Cerebellar nuclear complex (tissue), 1 donor: ENCODE measurements around the gene PADI4.

ENCODE experiments used
- DNase-seq, 2 experiments: peaks; one replicate each; lab custom pipeline; 2025; lab: John Stamatoyannopoulos, UW

PADI4 gene

GRCh38 chr1:17286646-17287045, 21.4 kb upstream of the PADI4 start:
- no peak for DNase-seq

- no peak for DNase-seq
Observed at GRCh38 chr1:17287130-17287776, 20.7 kb upstream of the PADI4 start.

DNA sequence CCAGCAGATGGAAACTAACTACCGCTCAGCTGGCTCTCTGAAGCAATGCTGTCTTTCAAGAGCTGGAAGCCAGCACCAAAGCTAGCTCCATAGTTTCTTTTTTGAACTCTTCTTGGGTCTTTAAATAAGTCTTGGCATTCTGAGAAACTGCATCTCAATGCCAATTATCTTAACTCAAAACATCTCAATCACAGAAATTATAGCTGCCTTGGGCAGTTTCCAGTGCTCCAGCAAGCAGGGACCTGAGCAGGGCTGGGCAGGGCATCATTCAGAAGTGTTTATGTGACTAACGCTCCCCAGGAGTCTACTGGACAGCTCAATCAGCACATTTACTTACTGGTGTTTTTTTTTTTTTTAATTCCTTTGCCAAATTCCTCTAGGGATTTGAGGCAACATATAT, 18.3 kb upstream of the PADI4 start:
- no peak for DNase-seq

- DNase-seq = no peak
Observed at GRCh38 chr1:17290553-17290952, 17.4 kb upstream of the PADI4 start.

- no peak for DNase-seq
Observed at GRCh38 chr1:17292299-17293160, 15.5 kb upstream of the PADI4 start.

DNA sequence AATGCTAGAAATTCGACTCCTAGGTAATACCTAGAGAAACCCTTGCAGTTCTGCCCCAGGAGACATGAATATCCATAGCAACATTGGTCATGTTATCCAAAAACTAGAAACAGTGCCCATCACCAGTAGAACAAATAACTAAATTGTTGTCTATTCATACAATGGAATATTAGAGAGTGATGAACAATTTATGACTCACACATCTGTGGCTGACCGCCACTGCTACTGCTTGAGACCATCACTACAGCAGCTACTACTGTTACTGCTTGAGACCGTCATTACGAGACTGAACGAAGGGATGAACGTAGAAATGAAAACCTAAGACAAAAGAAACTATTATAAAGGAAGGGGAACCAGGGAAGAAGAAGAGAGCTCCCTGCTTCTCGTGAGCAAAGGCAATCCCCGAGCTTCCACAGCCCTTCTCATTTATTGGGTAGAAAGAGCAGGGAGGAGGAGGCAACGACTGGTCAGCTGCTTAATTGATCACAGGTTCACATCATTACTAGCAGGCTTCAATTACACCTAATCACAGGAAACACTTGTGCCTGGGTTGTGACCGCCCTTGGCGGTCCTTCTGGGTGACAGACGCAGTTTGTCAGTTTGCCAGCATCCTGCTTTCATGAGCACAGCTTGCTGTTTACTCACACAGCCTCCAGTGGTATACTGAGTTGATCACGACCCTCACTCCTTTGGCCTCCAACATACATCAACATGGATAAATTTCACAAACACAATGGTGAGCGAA, 14.1 kb upstream of the PADI4 start:
- no peak for DNase-seq

- no peak for DNase-seq
Observed at GRCh38 chr1:17295292-17295691, 12.7 kb upstream of the PADI4 start.

DNA sequence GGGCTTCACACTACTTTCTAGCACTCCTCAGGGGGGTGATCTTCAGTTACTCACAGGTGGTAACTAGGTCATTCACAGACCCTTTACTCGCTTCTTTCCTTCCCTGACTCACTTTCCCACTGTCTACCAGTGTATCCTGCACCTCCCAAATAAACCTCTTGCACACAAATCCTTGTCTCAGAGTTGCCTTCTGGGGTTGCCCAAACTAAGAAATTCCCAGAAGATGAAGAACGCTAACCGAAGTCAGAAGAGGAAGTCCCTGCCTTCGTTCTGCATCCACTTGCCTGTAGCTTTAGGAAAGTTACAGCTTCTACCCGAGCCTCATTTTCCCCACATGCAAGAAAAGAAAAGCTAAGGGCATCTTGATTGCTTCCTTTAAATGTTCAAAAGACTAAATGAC, 11.9 kb upstream of the PADI4 start:
- DNase-seq = no peak

GRCh38 chr1:17297991-17298390, 10.0 kb upstream of the PADI4 start:
- no peak for DNase-seq

- DNase-seq = no peak
Observed at GRCh38 chr1:17301767-17302166, 6.2 kb upstream of the PADI4 start.

- no peak for DNase-seq
Observed at GRCh38 chr1:17304151-17304825, 3.7 kb upstream of the PADI4 start.

- no peak for DNase-seq
Observed at GRCh38 chr1:17304826-17305175, 3.2 kb upstream of the PADI4 start.

GRCh38 chr1:17305576-17306095, 2.4 kb upstream of the PADI4 start:
- DNase-seq = no peak

- no peak for DNase-seq
Observed at GRCh38 chr1:17306407-17306806, 1.6 kb upstream of the PADI4 start.

DNA sequence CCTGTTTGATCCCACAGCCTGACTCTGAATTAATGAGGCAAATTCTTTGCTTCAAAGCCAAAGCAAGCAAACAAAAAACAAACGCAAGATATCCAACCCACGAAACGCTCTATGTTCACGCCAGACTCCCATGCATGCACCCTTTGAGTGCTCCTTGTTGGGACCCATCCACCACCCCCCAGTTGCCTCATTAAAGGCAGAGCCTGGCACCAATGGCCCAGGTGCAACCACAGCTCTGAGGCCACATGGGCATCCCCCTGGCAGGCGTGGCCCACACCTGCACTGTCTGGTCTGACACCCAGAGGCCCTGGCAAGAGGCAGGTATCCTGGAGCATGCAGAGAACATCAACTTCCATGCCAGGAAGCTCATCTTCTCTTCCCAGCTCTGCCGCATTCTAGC, 1.1 kb upstream of the PADI4 start:
- no peak for DNase-seq

DNA sequence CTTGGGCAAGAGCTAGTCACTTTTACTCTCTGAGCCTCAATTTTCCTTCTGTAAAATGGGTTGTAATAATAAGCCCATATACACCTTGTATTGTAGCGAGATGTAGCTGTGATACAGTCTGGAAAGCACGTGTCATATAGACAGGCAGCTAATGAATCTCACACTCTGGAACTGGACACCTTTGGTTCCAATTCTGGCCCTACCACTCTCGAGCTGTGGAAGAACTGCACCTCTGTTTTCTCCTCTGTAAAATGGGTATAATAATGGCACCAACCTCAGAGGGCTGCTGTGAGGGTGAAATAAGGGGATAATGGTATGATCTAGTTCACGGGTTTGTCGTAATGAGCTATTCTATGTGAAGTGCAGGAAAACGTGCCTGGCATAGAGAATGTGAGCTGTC, 668 bp upstream of the PADI4 start:
- no peak for DNase-seq

DNA sequence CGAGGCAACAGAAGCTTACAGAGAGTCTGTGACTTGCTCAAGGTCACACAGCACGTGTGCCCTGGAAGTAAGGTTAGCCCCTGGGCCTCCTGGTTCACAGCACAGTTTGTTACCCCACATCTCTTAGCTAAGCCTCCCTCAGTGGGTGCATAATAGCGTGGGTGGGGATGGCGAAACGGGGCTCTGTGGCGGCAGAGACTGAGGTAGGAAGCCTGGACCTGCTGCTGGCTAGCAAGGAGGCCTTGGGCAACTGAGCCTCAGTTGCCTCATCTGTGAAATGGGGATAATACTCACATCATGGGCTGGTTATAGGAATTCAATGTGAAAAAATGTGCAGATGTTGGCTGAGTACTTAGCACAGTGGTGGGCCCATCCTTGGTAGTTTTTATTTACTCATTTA, 596 bp downstream of the PADI4 start:
- DNase-seq = no peak

DNA sequence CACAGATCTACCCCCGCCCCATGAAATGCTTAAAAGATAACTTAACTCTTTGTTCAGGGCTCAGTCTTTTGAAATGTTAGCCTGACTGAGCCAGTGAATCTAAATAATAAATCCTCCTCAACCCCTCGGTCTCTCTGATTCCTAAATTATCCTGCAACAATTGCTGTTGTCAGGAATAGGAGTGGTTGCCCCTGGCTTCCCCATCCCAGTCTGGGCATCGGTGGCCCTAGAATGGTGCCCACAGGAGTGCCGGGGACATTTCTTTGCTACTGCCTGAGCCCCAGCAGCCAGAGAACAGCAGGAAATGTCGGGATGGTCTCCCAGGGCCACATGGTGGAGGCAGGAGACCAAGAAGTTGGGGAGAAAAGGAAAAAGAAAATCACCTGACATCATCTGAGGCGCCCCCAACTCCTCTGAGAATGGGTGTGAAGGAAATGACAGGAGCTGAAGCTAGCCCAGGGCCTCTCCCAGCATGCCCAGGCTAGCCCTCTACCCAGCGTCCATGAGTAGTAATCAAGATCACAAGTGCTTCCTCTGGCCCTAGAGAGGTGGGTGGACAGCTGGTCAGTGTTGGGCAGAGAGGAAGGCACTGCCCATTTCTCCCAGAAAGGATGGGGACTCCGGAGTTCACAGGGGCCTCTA, 1.6 kb downstream of the PADI4 start:
- no peak for DNase-seq

- no peak for DNase-seq
Observed at GRCh38 chr1:17310068-17310640, 2.2 kb downstream of the PADI4 start.

GRCh38 chr1:17313530-17314309, 5.7 kb downstream of the PADI4 start:
- no peak for DNase-seq
